Activated CD4-positive, alpha-beta T cell treated with anti-CD3 and anti-CD28 coated beads, Interleukin-2, amount 10 ng/mL, durations not matched to agents 24 days and 14 days (primary cell): ENCODE measurements around the gene HSPA9. TPM values are rescaled to one million over a fixed set of nuclear protein-coding genes. Genes with fewer than 3 reads are reported as not detected.
A peak's percentile ranks its signal among the peaks of the same experiment; 100 is the strongest.

Source experiments
- DNase-seq: peaks from one replicate; pipeline ENCODE4 v3.0.0; 2022
- H3K27ac Mint-ChIP-seq: one replicate; pipeline ENCODE4 v1.8.0; 2022; ENCODE audit warnings: mild to moderate bottlenecking, mixed read lengths
- H3K27me3 Mint-ChIP-seq: one replicate; pipeline ENCODE4 v1.8.0; 2022; ENCODE audit warnings: mixed read lengths
- H3K36me3 Mint-ChIP-seq: one replicate; pipeline ENCODE4 v1.8.0; 2022; ENCODE audit warnings: low read depth, mild to moderate bottlenecking, mixed read lengths
- H3K4me1 Mint-ChIP-seq: one replicate; pipeline ENCODE4 v1.8.0; 2021; ENCODE audit warnings: mixed read lengths
- H3K4me3 Mint-ChIP-seq: one replicate; pipeline ENCODE4 v1.8.0; 2022; ENCODE audit warnings: mild to moderate bottlenecking, moderate library complexity, mixed read lengths
- H3K9me3 Mint-ChIP-seq: one replicate; pipeline ENCODE4 v1.8.0; 2021; ENCODE audit warnings: mixed read lengths
- intact Hi-C: fragments of 100-400 bp; cut with micrococcal nuclease; formaldehyde crosslinking; loops from one replicate; pipeline ENCODE4 v1.15.1; 2023
- total RNA-seq: library from RNA; stranded (reverse); gene quantifications from 2 replicates; pipeline ENCODE4 v1.2.3, GENCODE V29; 2022

Gene HSPA9
- total RNA-seq, 1 donor from 2014 or later: 415 TPM

GRCh38 chr5:138563340-138564118 lies 11.7 kb downstream of the HSPA9 start:
- Mint-ChIP-seq H3K27ac (peak overlapping the region; percentile 38), H3K27me3 (no peaks in the 10 kb centered on the region), H3K4me3 (no peak overlapping the region), H3K36me3 (peaks cover 73% of the 10 kb centered on the region), H3K4me1 (peaks cover 27% of the 10 kb centered on the region), H3K9me3 (no peaks in the 10 kb centered on the region)
- intact Hi-C loops: no loop called here
- no peak for DNase-seq

GRCh38 chr5:138560971-138561370 lies 14.2 kb downstream of the HSPA9 start:
- H3K27ac Mint-ChIP-seq: no peak overlapping the region

GRCh38 chr5:138559937-138560336 lies 15.3 kb downstream of the HSPA9 start:
- Mint-ChIP-seq H3K9me3 (no peaks in the 10 kb centered on the region), H3K4me1 (peaks cover 14% of the 10 kb centered on the region), H3K4me3 (no peak overlapping the region), H3K27me3 (no peaks in the 10 kb centered on the region), H3K36me3 (peaks cover 77% of the 10 kb centered on the region), H3K27ac (no peak overlapping the region)
- peak; percentile 49 for DNase-seq
- intact Hi-C loops: no loop called here

More at GRCh38 chr5:138560971-138561370, 14.2 kb downstream of the HSPA9 start:
- H3K4me3 Mint-ChIP-seq: no peak overlapping the region
- intact Hi-C loops: no loop called here
- no peak for DNase-seq
- no peaks in the 10 kb centered on the region for H3K9me3 Mint-ChIP-seq
- H3K27me3 Mint-ChIP-seq: no peaks in the 10 kb centered on the region
- H3K4me1 Mint-ChIP-seq: peaks cover 18% of the 10 kb centered on the region
- peaks cover 75% of the 10 kb centered on the region for H3K36me3 Mint-ChIP-seq

- Mint-ChIP-seq H3K36me3 (peaks cover 82% of the 10 kb centered on the region), H3K4me3 (no peak overlapping the region), H3K27ac (no peak overlapping the region), H3K27me3 (no peaks in the 10 kb centered on the region), H3K4me1 (peaks cover 8% of the 10 kb centered on the region), H3K9me3 (no peaks in the 10 kb centered on the region)
- DNase-seq: peak; percentile 48
- intact Hi-C loops: no loop called here
Observed at GRCh38 chr5:138557677-138558076, 17.5 kb downstream of the HSPA9 start.

- H3K4me1 Mint-ChIP-seq: peaks cover 5% of the 10 kb centered on the region
- H3K36me3 Mint-ChIP-seq: peaks cover 71% of the 10 kb centered on the region
- H3K27ac Mint-ChIP-seq: no peak overlapping the region
- intact Hi-C loops: no loop called here
- H3K27me3 Mint-ChIP-seq: no peaks in the 10 kb centered on the region
- H3K9me3 Mint-ChIP-seq: no peaks in the 10 kb centered on the region
- H3K4me3 Mint-ChIP-seq: no peak overlapping the region
- no peak for DNase-seq
Observed at GRCh38 chr5:138554143-138554542, 21.1 kb downstream of the HSPA9 start.

- H3K9me3 Mint-ChIP-seq: no peaks in the 10 kb centered on the region
- no peaks in the 10 kb centered on the region for H3K27me3 Mint-ChIP-seq
- H3K36me3 Mint-ChIP-seq: peaks cover 65% of the 10 kb centered on the region
- no peak overlapping the region for H3K4me3 Mint-ChIP-seq
- no peak for DNase-seq
- H3K27ac Mint-ChIP-seq: no peak overlapping the region
- intact Hi-C loops: no loop called here
- peaks cover 9% of the 10 kb centered on the region for H3K4me1 Mint-ChIP-seq
Observed at GRCh38 chr5:138553437-138554095, 21.6 kb downstream of the HSPA9 start.

GRCh38 chr5:138552657-138553056 lies 22.5 kb downstream of the HSPA9 start:
- Mint-ChIP-seq H3K27me3 (no peaks in the 10 kb centered on the region), H3K4me3 (no peak overlapping the region), H3K36me3 (peaks cover 56% of the 10 kb centered on the region), H3K27ac (no peak overlapping the region), H3K9me3 (no peaks in the 10 kb centered on the region), H3K4me1 (peaks cover 15% of the 10 kb centered on the region)
- peak; percentile 48 for DNase-seq
- intact Hi-C loops: no loop called here

- Mint-ChIP-seq H3K27me3 (no peaks in the 10 kb centered on the region), H3K9me3 (no peaks in the 10 kb centered on the region), H3K36me3 (peaks cover 32% of the 10 kb centered on the region), H3K27ac (no peak overlapping the region), H3K4me3 (no peak overlapping the region), H3K4me1 (peaks cover 27% of the 10 kb centered on the region)
- peak; percentile 44 for DNase-seq
- intact Hi-C loops: loop anchor here (10.0 kb wide), 1 partner anchor 1015 kb away; the partner anchor contains the start of gene UBE2D2
Observed at GRCh38 chr5:138549414-138549813, 25.8 kb downstream of the HSPA9 start.

- H3K9me3 Mint-ChIP-seq: no peaks in the 10 kb centered on the region
- peaks cover 37% of the 10 kb centered on the region for H3K4me1 Mint-ChIP-seq
- peak overlapping the region; percentile 32 for H3K27ac Mint-ChIP-seq
- intact Hi-C loops: loop anchor here (10.0 kb wide), 1 partner anchor 1019 kb away; the partner anchor contains the start of gene UBE2D2
- DNase-seq: no peak
- peak overlapping the region; percentile 33 for H3K4me3 Mint-ChIP-seq
- peaks cover 33% of the 10 kb centered on the region for H3K36me3 Mint-ChIP-seq
- H3K27me3 Mint-ChIP-seq: no peaks in the 10 kb centered on the region
Observed at GRCh38 chr5:138545919-138546562, 29.2 kb downstream of the HSPA9 start.

GRCh38 chr5:138544181-138545134 lies 30.7 kb downstream of the HSPA9 start:
- Mint-ChIP-seq H3K4me3 (peak overlapping the region; percentile 99), H3K4me1 (peaks cover 50% of the 10 kb centered on the region), H3K9me3 (no peaks in the 10 kb centered on the region), H3K27ac (peak overlapping the region; percentile 100), H3K36me3 (peaks cover 36% of the 10 kb centered on the region), H3K27me3 (no peaks in the 10 kb centered on the region)
- intact Hi-C loops: loop anchor here (10.0 kb wide), 1 partner anchor 1020 kb away; the partner anchor contains the start of gene UBE2D2
- DNase-seq: peak; percentile 67

- no peaks in the 10 kb centered on the region for H3K9me3 Mint-ChIP-seq
- H3K27me3 Mint-ChIP-seq: no peaks in the 10 kb centered on the region
- intact Hi-C loops: loop anchor here (1.0 to 10.0 kb wide), 11 partner anchors 32 to 1021 kb away; partner anchors contain the start of genes BRD8, CDC23, EGR1 and HNRNPA0
- peaks cover 52% of the 10 kb centered on the region for H3K4me1 Mint-ChIP-seq
- peaks cover 42% of the 10 kb centered on the region for H3K36me3 Mint-ChIP-seq
- peak overlapping the region; percentile 99 for H3K4me3 Mint-ChIP-seq
- peak overlapping the region; percentile 100 for H3K27ac Mint-ChIP-seq
- DNase-seq: no peak
Observed at GRCh38 chr5:138543730-138544104, 31.5 kb downstream of the HSPA9 start.

GRCh38 chr5:138542956-138543729 lies 32.1 kb downstream of the HSPA9 start, which contains the start of gene ETF1:
TSS of gene ETF1 (minus strand) at chr5:138543236. CDS start at chr5:138542918, 318 bp downstream.
- intact Hi-C loops: loop anchor here (1.0 to 10.0 kb wide), 11 partner anchors 32 to 1022 kb away; partner anchors contain the start of genes BRD8, CDC23, EGR1 and HNRNPA0
- H3K4me1 Mint-ChIP-seq: peaks cover 49% of the 10 kb centered on the region
- no peaks in the 10 kb centered on the region for H3K27me3 Mint-ChIP-seq
- H3K4me3 Mint-ChIP-seq: peak within 1 kb of the TSS; percentile 99
- peak within 1 kb of the TSS; percentile 100 for H3K27ac Mint-ChIP-seq
- H3K9me3 Mint-ChIP-seq: no peaks in the 10 kb centered on the region
- DNase-seq: peak; percentile 100
- peaks cover 48% of the 10 kb centered on the region for H3K36me3 Mint-ChIP-seq
